ENCODE measurements around the gene TVP23A.
A peak's percentile ranks its signal among the peaks of the same experiment; 100 is the strongest.
"Not testable (repeated sequence)": the region's sequence is repeated elsewhere in the genome, so short reads cannot be mapped to it uniquely, and the experiment has no call there.

Gene TVP23A

DNA sequence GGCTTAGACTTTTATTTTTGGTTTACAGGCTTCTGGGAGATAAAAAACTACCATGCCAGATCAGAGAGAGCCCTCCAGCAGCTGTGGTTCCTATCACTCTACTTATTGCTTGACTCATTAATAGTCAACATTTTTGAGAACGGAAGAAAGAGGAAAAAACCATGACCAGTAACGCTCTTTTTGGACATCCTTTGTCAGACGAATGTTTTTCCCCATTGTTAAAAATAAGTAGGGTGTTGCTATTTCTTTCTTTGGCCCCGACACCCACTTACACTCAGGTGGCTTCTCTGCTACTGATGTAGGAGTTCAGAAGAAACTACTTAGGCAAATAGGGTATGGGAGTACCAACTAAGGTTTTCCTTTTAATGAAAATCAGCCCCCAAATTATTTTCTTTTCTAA is 27.5 kb downstream of the TVP23A start:
- no peak for DNase-seq

DNA sequence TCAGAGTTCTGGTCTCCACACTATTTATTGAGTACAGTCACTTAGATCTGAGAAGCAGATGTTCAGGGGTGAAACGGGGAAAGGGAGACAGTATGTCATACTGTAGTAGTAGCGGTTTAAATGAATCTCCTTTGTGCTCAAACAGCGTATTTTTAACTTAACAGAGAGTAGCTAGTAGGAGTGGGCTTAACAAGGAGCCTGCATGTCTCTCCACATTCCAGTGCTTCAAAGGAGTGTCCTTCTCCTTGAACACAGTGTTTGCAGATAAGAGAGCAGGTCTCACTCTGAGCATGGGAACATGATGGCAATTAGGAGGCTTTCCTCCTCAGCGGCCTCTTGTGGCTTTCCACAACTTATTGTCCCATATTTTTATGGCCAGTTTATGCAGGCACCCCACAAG is 30.0 kb downstream of the TVP23A start:
- DNase-seq = not testable (repeated sequence)

DNA sequence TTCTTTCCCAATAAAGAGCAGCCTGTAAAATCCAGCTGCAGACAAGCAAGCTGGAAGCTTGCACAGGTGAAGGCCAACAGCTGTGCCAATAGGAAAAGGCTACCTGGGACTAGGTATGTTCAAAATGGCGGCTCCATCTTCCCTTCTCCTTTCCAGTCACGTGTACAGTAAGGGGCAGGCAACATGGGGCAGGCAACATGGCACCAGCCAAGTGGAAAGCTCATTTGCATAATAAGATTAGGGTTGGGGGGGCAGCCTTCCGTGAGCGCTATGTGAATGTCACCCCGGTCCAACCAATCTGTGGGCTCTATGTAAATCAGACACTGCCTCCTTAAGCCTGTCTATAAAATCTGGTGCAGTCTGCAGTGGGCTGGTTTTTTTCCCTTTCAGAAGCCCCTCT is 31.3 kb downstream of the TVP23A start:
- no peak for DNase-seq

DNA sequence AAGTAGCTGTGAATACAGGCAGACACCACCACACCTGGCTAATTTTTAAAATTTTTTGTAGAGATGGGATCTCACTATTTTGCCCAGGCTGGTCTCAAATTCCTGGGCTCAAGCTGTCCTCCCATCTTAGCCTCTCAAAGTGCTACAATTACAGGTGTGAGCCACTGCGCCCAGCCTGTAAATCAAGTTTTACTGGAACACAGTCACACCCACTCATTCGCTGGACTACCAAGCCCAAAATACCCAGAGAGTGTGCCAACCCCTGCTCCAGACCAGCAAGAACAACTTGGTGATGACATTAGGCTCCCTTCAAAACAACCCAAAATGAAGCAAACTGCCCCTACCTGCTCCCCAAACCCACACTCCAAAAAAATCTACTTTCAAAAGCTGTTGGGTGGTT is 36.0 kb downstream of the TVP23A start:
- DNase-seq = no peak

DNA sequence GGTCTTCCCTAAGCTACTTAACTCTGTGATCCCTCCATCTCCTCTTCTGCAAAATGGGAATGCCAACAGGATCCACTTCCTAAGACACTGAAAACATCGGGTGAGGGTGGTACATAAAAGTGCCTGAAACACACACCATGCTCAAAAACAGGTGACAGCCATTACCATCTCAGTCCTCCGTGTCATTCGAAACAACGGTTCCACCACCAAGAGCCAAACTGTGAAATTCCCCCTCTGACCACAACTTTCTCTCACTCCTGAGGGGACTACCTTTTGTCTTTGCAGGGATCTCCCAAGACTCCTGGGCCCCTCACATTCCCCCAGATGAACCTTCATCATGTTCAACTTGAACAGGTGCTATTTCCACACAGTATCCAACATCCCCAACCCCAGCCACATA is 38.0 kb downstream of the TVP23A start:
- no peak for DNase-seq

DNA sequence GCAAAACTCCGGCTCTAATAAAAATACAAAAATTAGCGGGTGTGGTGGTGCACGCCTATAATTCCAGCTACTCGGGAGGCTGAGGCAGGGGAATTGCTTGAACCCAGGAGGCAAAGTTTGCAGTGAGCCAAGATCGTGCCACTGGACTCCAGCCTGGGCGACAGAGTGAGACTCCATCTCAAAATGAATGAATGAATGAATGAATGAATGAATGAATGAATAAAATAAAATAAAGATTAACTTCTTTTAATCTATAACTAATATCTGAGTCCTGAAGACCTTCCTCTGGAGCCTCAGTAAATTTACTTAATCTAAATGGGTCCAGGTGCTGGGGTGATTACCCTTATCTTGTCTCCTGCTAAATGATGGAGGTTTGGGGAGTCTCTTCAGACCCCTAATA is 38.7 kb downstream of the TVP23A start:
- not testable (repeated sequence) for DNase-seq

DNA sequence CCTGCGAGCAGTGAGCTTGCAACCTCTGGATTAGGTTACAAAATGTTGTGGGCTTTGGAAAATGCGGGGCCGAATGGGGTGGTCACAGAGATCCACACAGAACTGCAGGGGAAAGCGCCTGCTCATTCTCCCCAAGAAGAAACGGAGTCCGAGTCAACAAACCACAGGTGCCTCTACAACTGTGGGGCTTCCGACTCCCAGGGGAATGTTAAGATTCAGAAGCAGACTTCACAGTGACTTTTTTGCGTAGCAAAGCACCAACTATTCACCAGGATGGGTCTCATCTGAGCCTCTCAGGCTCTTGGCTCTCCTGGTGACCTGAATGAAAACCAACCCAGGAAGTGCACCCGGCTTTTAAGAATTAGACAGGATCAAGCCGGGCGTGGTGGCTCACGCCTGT is 41.2 kb downstream of the TVP23A start:
- DNase-seq = no peak

DNA sequence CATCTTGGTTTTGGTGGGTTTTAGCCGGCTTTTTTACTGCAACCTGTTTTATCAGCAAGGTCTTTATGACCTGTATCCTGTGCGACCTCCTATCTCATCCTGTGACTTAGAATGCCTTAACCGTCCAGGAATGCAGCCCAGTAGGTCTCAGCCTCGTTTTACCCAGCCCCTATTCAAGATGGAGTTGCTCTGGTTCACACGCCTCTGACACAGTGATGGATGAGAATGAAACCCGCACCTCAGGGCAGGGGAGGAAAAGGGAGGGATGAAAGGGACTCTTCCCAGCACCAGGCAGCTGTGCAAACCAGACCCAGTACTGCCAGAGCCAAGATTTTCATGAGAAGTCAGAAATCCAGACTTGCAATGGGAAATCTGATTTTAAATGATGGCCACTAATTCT is 41.7 kb downstream of the TVP23A start:
- DNase-seq = not testable (repeated sequence)

DNA sequence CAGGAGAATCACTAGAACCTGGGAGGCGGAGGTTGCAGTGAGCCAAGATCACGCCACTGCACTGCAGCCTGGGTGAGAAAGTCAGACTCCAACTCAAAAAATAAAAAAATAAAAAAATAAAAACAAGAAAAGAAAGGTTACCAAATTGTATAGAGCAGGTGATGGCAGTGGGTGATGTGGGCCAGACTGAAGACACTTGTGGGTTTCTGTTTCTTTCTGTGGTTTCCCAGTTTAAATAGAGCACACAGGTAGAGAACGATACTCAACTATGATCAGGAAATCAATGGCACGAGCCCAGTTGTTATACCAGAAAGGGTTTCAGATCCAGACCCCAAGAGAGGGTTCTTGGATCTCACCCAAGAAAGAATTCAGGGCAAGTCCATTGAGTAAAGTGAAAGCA is 42.3 kb downstream of the TVP23A start:
- DNase-seq = no peak

DNA sequence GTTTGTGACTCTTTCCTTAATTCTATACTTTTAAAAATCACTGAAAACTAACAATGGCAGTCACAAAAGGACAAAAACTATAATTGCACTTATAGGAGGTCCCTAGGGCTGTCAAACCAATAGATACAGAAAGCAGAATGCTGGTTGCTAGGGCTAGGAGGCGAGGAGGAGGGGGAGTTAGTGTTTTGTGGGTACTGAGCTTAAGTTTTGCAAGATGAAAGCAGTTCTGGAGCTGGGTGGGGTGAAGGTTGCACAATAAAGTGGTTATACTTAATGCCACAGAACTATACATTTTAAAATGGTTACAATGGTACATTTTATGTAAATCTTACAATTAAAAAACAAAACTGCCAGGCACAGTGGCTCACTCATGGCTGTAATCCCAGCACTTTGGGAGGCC is 47.7 kb downstream of the TVP23A start:
- DNase-seq = no peak

DNA sequence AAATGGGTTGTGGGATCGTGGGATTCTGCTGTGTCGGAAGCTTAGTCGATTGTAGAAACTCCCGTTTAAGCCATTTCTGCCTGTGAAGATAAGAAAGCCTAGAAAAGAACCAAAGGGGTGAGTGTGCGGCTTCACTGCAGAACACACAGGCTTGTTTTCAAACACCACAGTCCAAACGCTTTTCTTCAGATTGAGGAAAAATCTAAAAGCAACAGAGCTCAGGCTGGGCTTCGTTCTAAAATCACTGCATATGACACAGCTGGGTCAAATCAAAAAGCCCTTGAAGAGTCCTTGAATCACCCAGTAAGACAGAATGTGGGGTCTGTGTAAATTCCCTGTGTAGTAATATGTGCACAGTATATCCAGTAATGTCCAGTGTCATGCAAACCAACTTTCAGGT is 49.2 kb downstream of the TVP23A start:
- DNase-seq = no peak

DNA sequence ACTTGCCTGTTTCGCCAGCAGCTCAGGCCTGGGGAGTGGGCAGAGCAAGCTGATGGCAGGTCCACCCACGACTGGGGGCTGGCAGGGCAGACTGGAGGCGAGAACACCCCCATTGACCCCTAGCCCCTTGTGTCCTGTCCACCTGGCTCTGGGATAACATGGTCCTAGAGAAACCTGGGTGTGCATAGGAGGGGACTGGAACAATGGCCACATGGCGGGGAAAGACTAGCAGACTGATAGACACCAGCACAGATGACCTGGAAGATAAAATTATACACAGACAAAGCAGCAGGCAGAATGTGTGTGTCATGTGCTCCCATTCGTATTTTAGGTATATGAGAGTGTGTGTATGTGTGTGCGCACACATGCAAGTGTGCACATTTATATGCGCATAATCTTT is 51.5 kb downstream of the TVP23A start:
- no peak for DNase-seq

DNA sequence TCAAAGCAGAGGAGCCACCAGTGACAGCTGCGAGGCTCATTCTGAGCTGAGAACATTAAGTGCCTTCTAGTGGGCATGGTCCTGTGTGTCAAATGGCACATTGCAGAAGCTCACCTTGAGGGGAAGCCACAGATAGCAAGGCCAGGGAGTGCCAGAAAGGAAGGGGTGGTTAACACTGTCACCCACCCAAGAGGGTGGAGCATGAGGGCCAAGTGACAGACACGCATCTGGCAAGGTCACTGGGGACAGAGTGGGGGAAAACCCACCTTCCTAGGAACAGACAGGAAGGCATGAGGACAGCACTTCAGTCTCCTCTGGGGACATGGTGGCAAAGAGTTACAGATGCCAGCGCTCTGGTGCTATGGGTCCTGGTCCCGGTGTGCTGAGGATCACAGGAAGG is 52.8 kb downstream of the TVP23A start:
- DNase-seq = no peak

DNA sequence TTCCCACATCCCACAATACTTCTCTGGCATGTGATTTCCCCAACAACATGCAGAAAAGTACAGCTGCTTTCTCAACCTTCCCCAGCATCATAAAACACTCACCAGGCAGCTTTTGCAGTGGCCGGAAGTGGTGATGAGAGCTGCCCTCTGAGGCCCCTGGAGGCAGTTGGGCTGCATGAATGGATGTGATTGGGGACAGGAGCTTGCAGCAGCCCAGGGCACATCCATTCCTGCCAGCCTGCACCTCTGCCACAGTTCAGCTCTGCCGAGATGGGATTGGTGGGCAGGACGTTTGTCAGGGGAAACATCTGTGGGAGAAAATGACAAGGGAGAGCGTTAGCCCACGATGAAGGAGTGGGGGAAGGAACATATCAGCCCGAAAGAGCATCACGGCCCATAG is 55.1 kb downstream of the TVP23A start:
- no peak for DNase-seq

DNA sequence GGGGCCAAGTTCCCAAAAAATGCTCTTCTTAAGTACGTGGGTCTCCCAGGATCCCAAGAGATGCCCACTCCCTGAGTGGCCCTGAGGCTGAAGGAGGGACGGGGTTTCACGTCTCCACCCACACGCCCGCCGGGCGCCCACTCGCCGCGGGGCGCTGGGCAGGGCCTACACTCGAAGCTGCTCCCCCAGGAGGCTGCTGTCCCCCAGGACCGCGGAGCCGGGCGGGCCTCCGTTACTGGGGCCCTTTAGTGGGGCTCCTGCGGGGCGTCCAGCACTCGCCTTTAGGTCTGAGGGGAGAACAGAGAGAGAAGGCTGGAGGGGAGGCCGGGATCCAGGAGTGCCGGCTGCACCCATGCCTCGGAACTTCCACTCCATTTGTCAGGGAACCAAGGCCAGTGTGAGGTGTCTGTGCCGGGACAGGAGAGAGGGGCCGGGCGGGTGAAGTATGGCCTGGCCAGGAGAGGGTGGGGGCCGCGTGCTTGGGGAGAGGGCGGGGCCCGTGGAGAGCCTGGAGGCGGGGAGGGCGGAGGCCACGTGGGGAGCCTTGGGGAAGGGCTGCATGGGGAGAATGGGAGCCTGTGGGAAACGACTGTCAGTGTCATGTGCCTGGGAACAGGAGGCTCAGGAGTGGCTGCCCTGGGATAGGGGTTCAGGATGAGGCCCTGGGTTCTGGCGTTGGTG is 56.1 kb downstream of the TVP23A start:
- no peak for DNase-seq

DNA sequence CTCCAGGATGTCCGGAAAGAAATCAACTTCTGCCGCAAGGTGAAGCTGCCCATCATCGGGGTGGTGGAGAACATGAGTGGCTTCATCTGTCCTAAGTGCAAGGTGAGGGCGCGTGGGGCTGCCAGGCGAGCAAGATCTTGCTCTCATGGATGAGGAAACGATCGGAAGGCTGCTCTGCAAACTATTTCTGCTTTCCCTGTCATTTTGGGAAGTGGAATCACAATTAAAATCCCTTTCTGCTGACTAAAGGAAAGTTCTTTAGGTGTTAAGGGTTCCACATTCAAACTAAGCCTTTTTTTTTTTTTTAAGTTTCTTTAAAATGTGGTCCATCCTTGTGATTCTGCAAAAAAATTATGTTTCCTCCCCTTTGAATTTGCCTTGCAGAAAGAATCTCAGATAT is 57.2 kb downstream of the TVP23A start:
- DNase-seq = no peak

DNA sequence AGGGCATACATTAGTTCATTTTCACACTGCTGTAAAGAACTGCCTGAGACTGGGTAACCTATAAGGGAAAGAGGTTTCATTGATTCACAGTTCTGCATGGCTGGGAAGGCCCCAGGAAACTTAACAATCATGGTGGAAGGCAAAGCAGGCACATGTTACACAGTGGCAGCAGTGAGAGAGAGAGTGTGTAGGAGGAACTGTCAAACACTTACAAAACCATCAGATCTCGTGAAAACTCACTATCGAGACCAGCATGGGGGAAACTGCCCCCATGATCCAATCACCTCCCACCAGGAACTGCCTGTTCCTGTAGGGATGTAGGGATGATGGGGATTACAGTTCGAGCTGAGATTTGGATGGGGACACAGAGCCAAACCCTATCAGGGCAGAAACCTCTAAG is 57.7 kb downstream of the TVP23A start:
- no peak for DNase-seq

DNA sequence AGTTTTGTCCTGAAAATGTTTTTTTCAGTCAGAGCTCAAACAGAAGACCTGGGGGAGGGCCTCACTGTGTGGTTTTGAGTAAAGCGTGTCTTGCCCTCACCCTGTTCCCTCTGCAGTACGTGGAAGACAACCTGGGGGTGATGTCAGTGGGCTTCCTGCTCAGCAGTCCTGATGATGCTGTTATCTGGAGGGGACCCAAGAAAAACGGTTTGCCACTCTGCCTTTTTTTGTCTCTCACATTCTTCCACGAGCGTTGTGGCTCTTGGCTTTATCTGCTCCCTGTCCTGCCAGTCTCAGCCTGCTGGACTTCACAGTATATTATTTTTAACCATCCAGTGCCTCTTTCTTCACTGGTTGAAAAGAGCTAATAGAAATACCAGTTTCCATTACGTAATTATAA is 62.0 kb downstream of the TVP23A start:
- DNase-seq = no peak

DNA sequence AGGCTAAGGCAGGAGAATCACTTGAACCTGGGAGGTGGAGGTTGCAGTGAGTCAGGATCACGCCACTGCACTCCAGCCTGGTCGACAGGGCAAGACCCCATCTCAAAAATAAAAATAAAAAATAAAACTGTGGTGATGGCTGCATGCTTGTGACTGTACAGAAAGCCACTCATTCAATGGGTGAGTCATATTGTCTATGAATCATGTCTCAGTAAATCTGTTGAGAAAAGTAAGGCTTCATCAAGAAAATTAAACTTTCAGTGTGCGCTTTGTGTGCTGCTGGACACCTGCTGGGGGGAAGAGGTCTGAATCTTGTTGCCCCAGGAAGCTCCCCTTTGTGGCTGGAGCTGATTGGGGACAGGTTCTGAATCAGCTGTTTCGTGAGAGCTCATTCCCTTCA is 63.7 kb downstream of the TVP23A start:
- no peak for DNase-seq

DNA sequence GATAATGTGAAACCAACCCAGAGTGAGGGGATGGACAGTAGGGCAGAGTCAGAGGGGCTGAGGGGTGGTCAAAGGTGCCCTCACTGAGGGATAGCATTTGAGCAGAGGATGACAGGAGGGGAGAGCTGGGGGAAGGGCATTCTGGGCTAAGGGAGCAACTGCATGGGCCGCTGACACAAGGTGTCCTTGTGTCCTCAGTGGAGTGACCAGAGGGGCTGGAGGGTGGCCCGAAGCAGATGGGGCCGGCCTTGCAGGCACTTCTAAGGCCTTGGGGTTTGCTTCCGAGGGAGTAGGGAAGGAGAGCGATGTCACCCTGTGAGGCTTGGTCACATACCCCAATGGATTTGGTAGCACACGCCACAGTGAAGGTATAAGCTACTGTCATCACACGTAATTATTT is 64.9 kb downstream of the TVP23A start:
- DNase-seq = no peak

DNA sequence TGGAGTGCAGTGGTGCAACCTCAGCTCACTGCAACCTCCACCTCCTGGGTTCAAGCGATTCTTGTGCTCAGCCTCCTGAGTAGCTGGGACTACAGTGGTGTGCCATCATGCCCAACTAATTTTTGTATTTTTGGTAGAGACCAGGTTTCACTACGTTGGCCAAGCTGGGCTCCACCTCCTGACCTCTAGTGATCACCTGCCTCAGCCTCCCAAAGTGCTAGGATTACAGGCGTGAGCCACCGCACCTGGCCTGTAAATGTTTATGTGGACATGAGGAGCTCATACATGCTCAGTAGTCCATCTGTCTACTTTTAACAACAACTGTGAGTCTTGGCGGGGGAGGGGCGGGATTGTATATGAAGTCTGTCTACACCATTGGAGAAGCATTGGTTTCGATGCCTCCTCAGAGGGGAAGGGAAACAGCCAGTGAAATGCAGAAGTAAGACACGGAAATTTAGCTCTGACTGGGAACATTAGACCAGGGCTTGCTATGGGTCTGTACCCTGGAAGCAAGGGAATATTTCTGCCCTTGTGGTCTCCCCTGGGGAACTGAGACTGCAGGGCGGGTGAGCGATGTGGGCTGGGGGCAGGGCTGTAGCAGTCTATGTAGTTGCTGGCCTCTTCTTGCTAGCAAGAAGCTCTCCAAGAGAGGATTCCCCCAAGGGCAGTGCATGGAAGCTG is 65.6 kb downstream of the TVP23A start:
- no peak for DNase-seq

DNA sequence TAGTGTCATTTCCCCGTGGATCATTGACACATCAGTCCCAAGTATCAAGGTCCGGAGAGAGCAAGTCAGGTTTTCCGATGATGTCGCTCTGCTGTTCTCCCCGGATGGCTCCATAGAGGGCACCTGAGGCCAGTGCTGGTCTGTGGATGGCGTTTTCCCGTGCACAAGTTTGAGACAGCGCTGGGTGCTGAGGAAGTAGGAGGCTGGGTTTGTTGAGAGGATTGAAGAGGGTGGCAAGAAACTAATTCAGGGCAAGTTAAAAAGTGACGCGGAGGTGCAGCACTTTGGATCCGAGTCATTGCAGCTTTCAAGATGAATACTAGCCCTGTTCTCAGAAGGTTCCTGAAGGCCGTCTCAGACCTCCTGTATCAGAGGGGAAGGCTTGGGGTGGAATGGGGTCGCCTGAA is 67.3 kb downstream of the TVP23A start:
- no peak for DNase-seq

DNA sequence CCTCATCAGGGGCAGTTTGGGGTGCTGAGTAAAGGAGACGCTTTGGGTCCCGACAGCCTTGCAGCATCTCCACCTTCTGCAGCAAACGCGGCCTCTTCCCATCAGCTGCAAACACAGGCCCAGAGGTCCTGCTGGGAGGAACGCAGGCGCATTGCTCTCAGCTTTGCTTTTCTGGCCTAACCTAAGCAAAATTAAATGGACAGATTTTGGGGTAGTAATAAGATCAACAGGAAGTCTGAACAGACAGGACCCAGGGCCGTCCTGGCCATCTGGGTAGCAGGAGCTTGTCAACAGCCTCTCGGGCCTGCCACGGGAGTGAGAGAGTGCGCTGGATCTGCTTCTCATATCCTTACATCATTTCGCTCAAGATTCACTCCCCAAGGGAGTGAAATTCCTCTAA is 67.8 kb downstream of the TVP23A start:
- no peak for DNase-seq

DNA sequence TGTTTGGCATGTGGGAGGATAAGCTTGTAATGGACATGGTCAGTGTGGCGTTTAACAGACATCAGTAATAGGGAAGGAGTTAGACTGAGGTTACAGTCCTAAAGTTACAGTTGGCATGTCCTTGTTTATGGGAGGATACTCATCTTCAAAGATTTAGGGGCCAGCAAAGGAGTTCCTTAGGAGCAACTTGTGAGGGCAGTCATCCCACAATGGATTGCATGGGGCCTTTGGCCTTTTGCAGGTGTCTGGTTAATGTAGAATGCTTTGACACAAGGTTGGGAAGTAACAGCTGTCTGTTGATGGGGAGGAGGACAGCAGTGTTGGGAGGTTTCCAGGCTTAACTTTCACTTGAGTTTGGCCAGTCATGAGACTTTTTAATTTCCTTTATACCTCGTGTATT is 72.8 kb downstream of the TVP23A start:
- no peak for DNase-seq

DNA sequence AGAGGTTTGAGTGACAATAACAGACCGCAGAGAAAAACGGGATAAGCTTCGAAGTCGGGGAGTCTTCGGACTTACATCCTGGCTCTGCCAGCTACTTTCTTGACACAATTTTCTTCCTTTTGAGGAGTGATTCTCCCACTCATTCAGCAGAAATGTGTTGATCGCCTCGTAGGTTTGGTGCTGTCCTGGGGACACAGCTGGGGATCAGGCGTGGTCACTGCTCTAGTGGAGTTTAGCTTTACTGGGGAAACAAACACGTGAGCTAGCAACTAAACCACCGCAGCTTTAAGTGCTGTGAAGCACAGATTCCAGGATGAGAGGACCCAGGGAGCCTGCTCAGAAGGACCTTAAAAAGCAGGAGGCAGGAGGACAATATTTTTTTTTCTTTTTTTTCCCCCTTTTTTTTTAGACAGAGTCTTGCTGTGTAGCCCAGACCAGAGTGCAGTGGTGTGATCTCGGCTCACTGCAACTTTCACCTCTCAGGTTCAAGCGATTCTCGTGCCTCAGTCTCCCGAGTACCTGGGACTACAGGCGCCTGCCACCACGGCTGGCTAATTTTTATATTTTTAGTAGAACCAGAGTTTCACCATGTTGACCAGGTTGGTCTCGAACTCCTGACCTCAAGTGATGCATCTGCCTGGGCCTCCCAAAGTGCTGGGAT is 74.1 kb downstream of the TVP23A start:
- peak in 1 of 2 experiments; percentile 26 for DNase-seq
